A549 treated with AZD2906 at 1 μM for 4 hours (cell line): ENCODE results near the gene SERP1. TPM values are rescaled to one million over a fixed set of nuclear protein-coding genes. Genes with fewer than 3 reads are reported as not detected.

ENCODE experiments used
- total RNA-seq: library from RNA; stranded (reverse); fragments of 200-300 nt; extraction: Qiagen RNA extraction; gene quantifications from 5 replicates; pipeline ENCODE4 v1.2.3, GENCODE V29; 2022

Gene SERP1
- total RNA-seq, result 52.0 to 112 TPM (median 99.8 TPM) in 5 replicates

DNA sequence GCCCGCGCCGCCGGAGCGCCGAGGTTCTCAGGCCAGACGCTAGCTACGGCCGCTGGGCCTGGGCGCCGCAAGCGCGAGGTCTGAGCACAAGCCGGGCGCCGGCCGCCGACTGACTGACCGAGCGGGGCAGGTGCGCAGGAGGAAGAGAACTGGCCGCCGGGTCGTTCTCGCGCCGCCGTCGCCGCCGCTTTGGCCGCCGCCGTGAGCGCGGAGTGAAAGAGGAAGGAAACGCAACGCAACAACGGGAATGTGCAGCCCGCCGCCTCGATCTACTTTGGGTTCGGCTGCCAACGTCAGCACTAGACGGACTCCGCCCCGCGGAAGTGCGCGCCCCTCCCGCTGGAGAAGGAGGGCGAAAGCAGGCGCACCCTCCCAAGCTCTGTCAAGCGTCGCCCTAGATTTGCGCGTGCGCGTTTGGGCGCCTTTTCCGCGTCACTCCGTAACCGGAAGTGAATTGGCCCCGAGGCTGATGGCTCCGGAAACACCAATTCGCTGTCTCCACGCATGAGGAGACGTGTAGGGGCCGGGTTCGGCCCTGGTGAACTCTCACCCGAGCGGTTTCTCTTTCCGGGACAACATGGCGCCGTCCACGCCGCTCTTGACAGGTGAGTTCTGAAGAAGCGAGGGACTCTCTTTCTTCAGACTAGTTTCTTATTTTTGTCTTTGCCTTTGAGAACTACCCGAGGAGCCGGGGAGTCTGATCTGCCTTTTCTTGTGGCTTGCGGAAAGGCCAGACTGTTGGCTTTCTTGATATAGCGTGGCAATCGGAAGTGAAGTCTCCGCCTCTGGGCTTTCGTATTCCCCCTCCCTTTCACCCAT is at the start of gene SERP1, which contains the start of gene EIF2A:
Gene SERP1 (minus strand): TSS at position 271 of the 819 bp plus-strand sequence. CDS start 361 bp downstream, outside the sequence.
Gene EIF2A (plus strand): TSS at position 562 of the 819 bp plus-strand sequence. CDS start 16 bp downstream, at position 578.

Other genes starting within 250 kb of the SERP1 start
- 15.9 to 17.5 TPM (median 17.1 TPM) in 5 replicates for gene TSC22D2, start 138.2 kb downstream of the SERP1 start, total RNA-seq
- 58.5 to 96.4 TPM (median 65.2 TPM) in 5 replicates for gene EIF2A, start 291 bp upstream of the SERP1 start, total RNA-seq
- gene SELENOT, start 56.8 kb upstream of the SERP1 start, total RNA-seq, result 98.0 to 102 TPM (median 100 TPM) in 5 replicates
- 0.10 TPM in 1 of 5 replicates, not detected in the others for gene ERICH6, start 157.4 kb upstream of the SERP1 start, total RNA-seq
- 14.4 to 17.9 TPM (median 17.8 TPM) in 5 replicates for gene SIAH2, start 216.7 kb upstream of the SERP1 start, total RNA-seq